Transverse colon (tissue), 4 donors: ENCODE measurements around the gene REC114.

Experiments
- POLR2A ChIP-seq: fragments of 450-650 bp; IDR thresholded peaks from one replicate; pipeline ENCODE4 v1.6.1; 2016; ENCODE audit warnings: antibody characterized with exemption, mild to moderate bottlenecking, moderate library complexity
- POLR2AphosphoS5 ChIP-seq, 3 donors: sonication (generic); formaldehyde crosslinking; IDR thresholded peaks; one replicate each; pipeline ENCODE4 v1.6.1; 2016; ENCODE audit warnings: antibody characterized with exemption in 3 of 3
- TF ChIP-seq, protein P1 (sequence below), 5 experiments: fragments of 200-600 bp in 3 of 5; fragments of 450-650 bp in 2 of 5; sonication (generic) in 3 of 5; IDR thresholded peaks; 1 replicate in 2 of 5; 2 replicates in 3 of 5; pipeline ENCODE4 v1.5.1; 2016 to 2017; ENCODE audit warnings: antibody characterized with exemption in 5 of 5, inconsistent platforms in 3 of 5, mild to moderate bottlenecking in 2 of 5, moderate library complexity in 1 of 5

DNA sequence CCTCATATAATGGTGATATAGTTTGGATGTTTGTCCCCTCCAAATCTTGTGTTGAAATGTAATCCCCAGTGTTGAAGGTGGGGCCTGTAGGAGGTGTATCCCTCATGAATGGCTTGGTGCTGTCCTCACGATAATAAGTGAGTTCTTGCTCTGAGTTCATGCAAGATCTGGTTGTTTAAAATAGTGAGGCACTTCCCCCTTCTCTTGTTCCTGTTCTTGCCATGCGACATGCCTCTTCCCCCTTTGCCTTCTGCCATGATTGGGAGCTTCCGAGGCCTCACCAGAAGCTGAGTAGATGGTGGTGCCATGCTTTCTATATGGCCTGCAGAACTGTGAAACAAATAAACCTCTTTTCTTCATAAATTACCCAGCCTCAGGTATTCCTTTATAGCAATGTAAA lies 39.2 kb downstream of the REC114 start:
- TF ChIP-seq, protein P1, sequence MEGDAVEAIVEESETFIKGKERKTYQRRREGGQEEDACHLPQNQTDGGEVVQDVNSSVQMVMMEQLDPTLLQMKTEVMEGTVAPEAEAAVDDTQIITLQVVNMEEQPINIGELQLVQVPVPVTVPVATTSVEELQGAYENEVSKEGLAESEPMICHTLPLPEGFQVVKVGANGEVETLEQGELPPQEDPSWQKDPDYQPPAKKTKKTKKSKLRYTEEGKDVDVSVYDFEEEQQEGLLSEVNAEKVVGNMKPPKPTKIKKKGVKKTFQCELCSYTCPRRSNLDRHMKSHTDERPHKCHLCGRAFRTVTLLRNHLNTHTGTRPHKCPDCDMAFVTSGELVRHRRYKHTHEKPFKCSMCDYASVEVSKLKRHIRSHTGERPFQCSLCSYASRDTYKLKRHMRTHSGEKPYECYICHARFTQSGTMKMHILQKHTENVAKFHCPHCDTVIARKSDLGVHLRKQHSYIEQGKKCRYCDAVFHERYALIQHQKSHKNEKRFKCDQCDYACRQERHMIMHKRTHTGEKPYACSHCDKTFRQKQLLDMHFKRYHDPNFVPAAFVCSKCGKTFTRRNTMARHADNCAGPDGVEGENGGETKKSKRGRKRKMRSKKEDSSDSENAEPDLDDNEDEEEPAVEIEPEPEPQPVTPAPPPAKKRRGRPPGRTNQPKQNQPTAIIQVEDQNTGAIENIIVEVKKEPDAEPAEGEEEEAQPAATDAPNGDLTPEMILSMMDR (IDR thresholded peaks at IDR 0.05) = no peak
- TF ChIP-seq POLR2AphosphoS5 (IDR thresholded peaks at IDR 0.05) (no peak), POLR2A (no peak)
